Measurements from ENCODE around the gene SNN. TPM values are rescaled to one million over a fixed set of nuclear protein-coding genes. Genes with fewer than 3 reads are reported as not detected.
A peak's percentile ranks its signal among the peaks of the same experiment; 100 is the strongest.

The SNN gene
- total RNA-seq, 2 experiments from 2014 or later: 21.7 to 23.4 TPM

DNA sequence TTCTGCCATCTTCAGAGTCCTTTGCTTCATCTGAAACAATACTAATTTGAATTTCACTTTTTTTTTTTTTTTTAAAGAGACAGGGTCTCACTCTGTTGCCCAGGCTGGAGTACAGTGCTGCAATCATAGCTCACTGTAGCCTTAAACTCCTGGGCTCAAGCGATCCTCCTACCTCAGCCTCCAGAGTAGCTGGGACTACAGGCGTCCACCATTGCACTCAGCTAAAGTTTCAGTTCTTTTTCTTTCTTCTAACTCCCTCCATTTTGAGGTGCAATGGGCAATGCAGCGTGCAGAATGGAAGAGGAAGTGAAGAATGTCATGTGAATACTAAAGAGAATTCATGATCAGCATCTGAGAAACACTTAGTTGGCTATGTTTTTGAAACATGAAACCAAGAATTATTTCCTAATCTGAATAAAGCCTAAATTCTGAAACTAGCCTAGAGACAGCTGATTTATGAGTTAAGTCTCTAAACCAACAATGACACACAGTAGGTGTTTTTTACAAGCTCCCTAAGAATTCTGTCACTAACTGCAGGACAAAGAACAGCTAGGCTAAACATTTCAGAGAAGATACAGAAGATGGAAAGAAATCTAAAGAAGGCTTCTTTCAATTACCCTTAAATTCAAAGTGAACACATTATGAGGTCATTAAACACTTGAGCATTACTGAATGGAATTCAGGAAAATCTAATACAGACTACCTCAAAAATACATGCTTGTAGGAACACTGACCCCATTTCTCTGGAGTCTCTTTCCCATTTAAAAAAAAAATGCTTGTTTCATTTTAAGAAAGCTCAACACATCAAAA, 21.0 kb downstream of the SNN start:
- Mint-ChIP-seq H3K27me3 (no peaks in the 10 kb centered on the region), H3K4me1 (peaks cover 17% of the 10 kb centered on the region), H3K9me3 (no peaks in the 10 kb centered on the region), H3K27ac (peak overlapping the region; percentile 68), H3K36me3 (ENCODE audit: low read depth) (peaks cover 61% of the 10 kb centered on the region), H3K4me3 (no peak overlapping the region)
- no peak for DNase-seq
- ChIA-PET CTCF (interaction anchor here (0.6 to 2.2 kb wide), 11 partner anchors 9 to 481 kb away, joined by 3 to 9 read pairs (median 4); no protein-coding TSS in a partner anchor), POLR2A (interaction anchor here (0.7 kb wide), 1 partner anchor 180 kb away, joined by 12 read pairs; no protein-coding TSS in a partner anchor)

DNA sequence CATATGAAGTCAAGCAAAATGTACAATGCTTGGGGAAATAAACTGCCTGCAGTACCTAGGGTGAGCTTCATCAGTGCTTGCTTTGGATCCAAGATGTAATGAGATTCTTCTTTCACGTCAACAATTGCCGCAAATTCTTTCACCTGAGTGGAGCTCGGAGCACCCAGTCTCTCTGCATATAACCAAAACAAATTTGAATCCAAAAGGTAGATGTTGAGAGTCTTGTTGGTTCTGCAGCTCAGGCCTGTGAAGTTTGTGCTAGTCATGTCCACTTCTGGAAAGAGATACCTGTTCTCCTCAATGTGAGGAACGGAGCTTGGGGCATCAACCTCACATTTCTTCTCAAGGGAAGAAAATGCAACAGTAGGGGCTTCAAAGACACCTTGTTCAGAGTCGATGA, 23.0 kb downstream of the SNN start:
- Mint-ChIP-seq H3K36me3 (ENCODE audit: low read depth) (peaks cover 65% of the 10 kb centered on the region), H3K27me3 (no peaks in the 10 kb centered on the region), H3K9me3 (no peaks in the 10 kb centered on the region), H3K4me1 (peaks cover 28% of the 10 kb centered on the region), H3K27ac (no peak overlapping the region), H3K4me3 (no peak overlapping the region)
- ChIA-PET CTCF (interaction anchor here (1.0 kb wide), 1 partner anchor 209 kb away, joined by 3 read pairs; no protein-coding TSS in a partner anchor), POLR2A (no interaction called here)
- DNase-seq: no peak

DNA sequence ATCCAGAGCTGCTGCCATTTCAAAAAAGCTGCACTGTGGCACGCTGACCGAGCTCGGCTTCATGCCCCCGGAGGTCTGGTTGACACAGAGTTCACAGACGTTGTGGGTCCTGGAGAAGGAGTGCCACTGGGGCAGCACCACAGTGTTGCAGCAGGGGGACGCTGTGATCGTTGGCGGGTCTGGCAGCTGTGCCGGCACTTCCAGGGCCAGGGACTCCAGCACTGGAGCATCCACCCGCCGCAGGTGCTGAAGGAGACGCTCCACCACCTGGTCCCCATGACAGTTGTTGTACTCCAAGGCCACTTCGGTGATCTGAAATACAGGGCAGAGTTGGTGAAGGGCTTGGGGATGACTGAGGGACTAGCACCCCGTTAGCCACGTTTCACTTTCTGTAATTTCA, 23.5 kb downstream of the SNN start:
- H3K9me3 Mint-ChIP-seq: no peaks in the 10 kb centered on the region
- H3K27me3 Mint-ChIP-seq: no peaks in the 10 kb centered on the region
- ChIA-PET CTCF (interaction anchor here (1.0 kb wide), 1 partner anchor 209 kb away, joined by 3 read pairs; no protein-coding TSS in a partner anchor), POLR2A (no interaction called here)
- H3K36me3 Mint-ChIP-seq (ENCODE audit: low read depth): peaks cover 65% of the 10 kb centered on the region
- H3K4me1 Mint-ChIP-seq: peaks cover 33% of the 10 kb centered on the region
- no peak overlapping the region for H3K27ac Mint-ChIP-seq
- no peak overlapping the region for H3K4me3 Mint-ChIP-seq
- no peak for DNase-seq

DNA sequence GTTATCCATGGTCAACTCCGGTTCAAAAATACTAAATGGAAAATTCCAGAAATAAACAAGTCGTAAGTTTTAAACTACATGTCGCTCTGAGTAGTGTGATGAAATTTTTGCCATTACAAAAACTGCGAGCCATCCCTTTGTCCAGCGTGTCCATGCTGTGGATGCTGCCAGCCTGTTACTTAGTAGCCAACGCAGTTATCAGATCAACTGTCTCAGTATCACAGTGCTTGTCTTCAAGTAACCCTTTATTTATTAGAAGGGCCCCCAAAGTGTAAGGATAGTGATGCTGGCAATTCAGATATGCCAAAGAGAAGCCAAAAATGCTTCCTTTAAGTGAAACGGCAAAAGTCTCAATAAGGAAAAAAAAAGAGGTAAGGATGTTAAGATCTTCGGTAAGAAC, 23.9 kb downstream of the SNN start:
- Mint-ChIP-seq H3K4me1 (peaks cover 37% of the 10 kb centered on the region), H3K36me3 (ENCODE audit: low read depth) (peaks cover 65% of the 10 kb centered on the region)

DNA sequence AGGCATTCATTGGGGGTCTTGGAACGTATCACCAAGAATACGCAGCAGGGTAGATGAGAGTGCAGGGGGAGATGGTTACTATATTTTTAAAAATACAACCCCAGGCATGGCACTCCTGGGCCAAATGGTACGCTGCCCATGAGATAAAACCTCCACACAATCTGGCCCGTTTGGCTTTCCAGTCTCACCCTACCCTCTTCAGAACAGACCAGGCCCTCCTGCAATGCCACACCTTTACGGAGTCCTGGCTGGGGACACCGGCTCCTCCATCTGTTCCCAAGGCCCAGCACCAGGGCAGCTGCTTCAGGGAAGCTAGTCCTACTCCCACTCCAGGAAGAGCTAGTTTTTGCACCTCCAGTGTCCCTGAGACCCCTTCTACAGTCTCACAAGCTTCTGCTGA, 24.4 kb downstream of the SNN start:
- Mint-ChIP-seq H3K36me3 (ENCODE audit: low read depth) (peaks cover 65% of the 10 kb centered on the region), H3K4me1 (peaks cover 41% of the 10 kb centered on the region), H3K27ac (peak overlapping the region; percentile 51), H3K9me3 (no peaks in the 10 kb centered on the region), H3K27me3 (no peaks in the 10 kb centered on the region), H3K4me3 (no peak overlapping the region)
- DNase-seq: no peak
- ChIA-PET CTCF (interaction anchor here (1.0 kb wide), 1 partner anchor 21 kb away, joined by 3 read pairs; no protein-coding TSS in a partner anchor), POLR2A (no interaction called here)

More for the DNA sequence above, 23.9 kb downstream of the SNN start:
- Mint-ChIP-seq H3K27ac (no peak overlapping the region), H3K4me3 (no peak overlapping the region), H3K27me3 (no peaks in the 10 kb centered on the region), H3K9me3 (no peaks in the 10 kb centered on the region)
- no peak for DNase-seq
- ChIA-PET CTCF (no interaction called here), POLR2A (no interaction called here)

DNA sequence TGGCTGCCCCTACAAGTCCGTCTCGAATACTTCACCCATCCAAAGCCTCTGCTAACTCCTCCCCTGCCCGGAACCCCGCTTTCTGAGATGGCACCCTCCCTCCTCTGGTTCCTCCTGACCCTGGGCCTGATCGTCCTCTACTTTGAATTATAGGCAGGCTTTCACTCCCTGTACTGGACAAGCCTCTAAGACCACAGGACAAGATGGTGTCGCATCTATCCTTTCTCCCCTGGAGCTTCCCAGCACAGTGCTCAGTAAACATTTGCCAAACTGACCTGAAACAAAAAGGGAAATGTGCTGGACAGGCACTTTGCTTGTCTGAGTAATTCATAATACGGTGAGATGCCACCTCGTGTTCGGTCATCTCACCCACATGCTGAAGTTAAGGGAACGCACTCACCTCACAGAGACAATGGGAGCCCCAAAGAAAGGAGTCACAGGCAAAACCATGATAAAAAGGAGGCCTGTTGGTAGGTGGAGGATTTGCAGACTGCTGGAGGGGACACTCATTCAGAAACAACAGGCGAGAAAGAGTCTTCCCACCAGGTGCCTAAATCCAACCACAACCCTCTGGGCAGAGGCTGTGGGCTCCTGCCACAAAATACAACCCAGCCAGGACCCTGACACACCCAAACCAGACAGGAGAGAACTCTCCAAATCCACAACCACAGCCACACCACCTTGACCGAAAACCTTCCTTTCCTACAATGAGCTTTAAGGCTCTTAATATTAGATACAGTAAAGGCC, 28.2 kb downstream of the SNN start:
- Mint-ChIP-seq H3K36me3 (ENCODE audit: low read depth) (peaks cover 61% of the 10 kb centered on the region), H3K4me3 (no peak overlapping the region), H3K27ac (peak overlapping the region; percentile 75), H3K4me1 (peaks cover 49% of the 10 kb centered on the region), H3K27me3 (no peaks in the 10 kb centered on the region), H3K9me3 (no peaks in the 10 kb centered on the region)
- POLR2A ChIA-PET: no interaction called here
- DNase-seq: no peak
- CTCF ChIA-PET: no interaction called here

DNA sequence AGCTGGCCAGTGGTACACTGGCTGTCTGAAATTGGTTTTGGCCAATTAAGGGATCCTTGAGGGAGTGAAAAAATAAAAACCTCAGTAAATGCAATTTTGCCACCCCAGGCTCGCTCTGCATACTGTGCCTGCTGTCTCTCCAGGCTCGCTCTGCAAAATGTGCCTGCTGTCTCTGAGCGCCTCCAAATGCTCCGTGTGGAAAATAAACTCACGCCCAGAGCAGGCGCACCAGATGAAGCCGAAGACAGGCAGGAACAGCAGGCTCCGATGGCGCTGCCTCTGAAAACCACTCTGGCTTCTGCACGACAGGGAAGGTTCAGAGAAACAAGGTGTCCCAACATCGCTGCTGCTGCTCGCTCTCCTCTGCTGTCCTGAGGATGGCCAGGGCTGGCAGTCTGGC, 29.1 kb downstream of the SNN start:
- Mint-ChIP-seq H3K4me1 (peaks cover 52% of the 10 kb centered on the region), H3K27me3 (no peaks in the 10 kb centered on the region), H3K4me3 (no peak overlapping the region), H3K36me3 (ENCODE audit: low read depth) (peaks cover 58% of the 10 kb centered on the region), H3K27ac (peak overlapping the region; percentile 75), H3K9me3 (no peaks in the 10 kb centered on the region)
- DNase-seq: no peak
- CTCF ChIA-PET: interaction anchor here (1.4 to 1.7 kb wide), 2 partner anchors 18 to 165 kb away, joined by 3 to 4 read pairs; no protein-coding TSS in a partner anchor
- POLR2A ChIA-PET: no interaction called here

DNA sequence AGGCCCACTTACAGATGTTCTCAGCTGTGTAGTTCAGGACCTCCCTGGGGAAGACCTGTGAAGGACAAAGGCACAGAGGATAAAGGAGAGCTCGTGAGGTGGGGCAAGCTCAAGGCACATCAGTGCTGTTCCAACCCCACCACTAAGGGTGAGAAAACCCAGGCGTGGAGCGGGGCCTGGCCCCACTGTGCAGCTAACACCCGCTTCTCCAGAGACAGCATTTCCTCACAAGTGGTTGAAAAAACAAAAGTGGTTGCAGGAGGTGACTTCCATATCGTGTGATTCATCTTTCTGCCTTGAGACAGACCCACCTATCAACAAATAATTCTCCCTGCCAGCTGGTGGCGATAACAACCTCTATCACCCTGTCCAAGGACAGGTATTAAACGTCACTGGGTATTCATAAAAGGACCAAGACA, 30.0 kb downstream of the SNN start:
- H3K4me3 Mint-ChIP-seq: no peak overlapping the region
- no peaks in the 10 kb centered on the region for H3K9me3 Mint-ChIP-seq
- DNase-seq: peak; percentile 32
- no peaks in the 10 kb centered on the region for H3K27me3 Mint-ChIP-seq
- ChIA-PET POLR2A (interaction anchor here (0.5 kb wide), 1 partner anchor 20 kb away, joined by 3 read pairs; no protein-coding TSS in a partner anchor), CTCF (interaction anchor here (0.9 to 1.7 kb wide), 5 partner anchors 9 to 746 kb away, joined by 3 to 5 read pairs (median 3); no protein-coding TSS in a partner anchor)
- H3K4me1 Mint-ChIP-seq: peaks cover 52% of the 10 kb centered on the region
- H3K36me3 Mint-ChIP-seq (ENCODE audit: low read depth): peaks cover 56% of the 10 kb centered on the region
- peak overlapping the region; percentile 25 for H3K27ac Mint-ChIP-seq

DNA sequence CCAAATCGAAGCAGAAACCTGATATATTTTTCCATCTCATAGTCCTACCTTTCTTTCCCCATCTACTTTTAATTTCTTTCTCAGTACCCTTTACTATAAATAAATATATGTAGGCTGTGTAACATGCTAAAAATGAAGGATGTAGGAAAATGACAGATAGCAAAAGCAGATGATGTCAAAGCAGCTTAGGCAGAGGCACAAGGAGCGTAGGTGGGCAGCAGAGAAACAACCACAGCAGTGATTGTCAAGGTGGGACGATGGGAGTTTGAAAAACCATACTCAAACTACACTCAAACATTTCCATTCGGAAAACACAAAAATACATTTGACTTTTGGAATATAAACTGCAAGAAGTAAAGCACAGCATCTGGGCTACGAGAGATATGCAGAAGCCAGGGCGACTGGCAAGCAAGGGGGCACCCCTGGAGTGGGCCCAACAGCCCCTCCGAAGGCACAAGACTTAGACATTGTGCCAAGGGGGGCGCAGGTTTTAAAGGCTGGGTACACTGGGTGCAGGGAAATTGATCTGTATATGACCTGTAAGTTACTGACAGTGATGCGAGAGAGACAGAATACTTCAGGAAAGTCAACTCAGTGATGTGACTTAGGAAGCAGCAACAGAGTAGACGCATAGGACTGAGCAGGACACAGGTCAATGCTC, 31.1 kb downstream of the SNN start:
- peaks cover 54% of the 10 kb centered on the region for H3K4me1 Mint-ChIP-seq
- ChIA-PET POLR2A (no interaction called here), CTCF (interaction anchor here (1.5 kb wide), 1 partner anchor 20 kb away, joined by 3 read pairs; no protein-coding TSS in a partner anchor)
- no peaks in the 10 kb centered on the region for H3K27me3 Mint-ChIP-seq
- H3K9me3 Mint-ChIP-seq: no peaks in the 10 kb centered on the region
- no peak overlapping the region for H3K4me3 Mint-ChIP-seq
- H3K36me3 Mint-ChIP-seq (ENCODE audit: low read depth): peaks cover 65% of the 10 kb centered on the region
- H3K27ac Mint-ChIP-seq: peak overlapping the region; percentile 37
- DNase-seq: no peak

DNA sequence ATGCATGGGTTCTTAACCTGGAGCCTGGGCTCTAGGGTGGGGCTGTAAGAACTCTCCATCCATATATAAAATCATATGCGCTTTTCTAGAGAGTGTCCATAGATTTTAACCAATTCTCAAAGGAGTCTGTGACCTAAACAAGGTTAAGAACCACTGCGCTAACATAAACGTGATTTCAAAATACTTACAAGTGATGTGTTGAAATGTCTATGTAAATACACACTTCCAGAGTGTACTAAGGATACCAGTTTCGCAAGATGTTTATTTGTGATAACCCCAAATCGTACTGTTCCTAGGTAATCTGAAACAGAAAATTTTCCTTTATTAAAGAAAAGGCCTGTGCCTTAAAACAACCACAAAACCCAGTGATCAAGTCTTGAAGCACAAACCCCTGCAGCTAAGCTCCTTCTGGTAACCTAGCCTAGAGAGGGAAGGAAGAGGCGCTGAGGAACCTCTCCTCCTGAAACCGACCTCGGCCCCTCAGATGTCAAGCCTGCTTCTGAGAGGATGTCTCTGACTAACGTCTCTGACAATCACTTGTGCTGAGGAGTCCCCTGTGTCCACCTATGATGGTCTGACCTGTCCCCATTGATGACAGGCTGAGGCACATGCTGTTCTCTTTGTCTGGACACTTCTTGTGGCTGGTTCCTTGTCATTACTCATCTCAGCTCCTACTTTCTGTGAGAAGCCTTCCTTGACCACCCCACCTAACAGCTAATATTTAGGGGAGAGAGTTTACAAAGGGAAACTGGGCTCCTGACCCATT, 32.2 kb downstream of the SNN start:
- Mint-ChIP-seq H3K4me3 (no peak overlapping the region), H3K36me3 (ENCODE audit: low read depth) (peaks cover 69% of the 10 kb centered on the region), H3K27me3 (no peaks in the 10 kb centered on the region), H3K4me1 (peaks cover 52% of the 10 kb centered on the region), H3K27ac (no peak overlapping the region), H3K9me3 (no peaks in the 10 kb centered on the region)
- DNase-seq: no peak
- CTCF ChIA-PET: interaction anchor here (0.5 kb wide), 1 partner anchor 439 kb away, joined by 3 read pairs; no protein-coding TSS in a partner anchor
- POLR2A ChIA-PET: no interaction called here

DNA sequence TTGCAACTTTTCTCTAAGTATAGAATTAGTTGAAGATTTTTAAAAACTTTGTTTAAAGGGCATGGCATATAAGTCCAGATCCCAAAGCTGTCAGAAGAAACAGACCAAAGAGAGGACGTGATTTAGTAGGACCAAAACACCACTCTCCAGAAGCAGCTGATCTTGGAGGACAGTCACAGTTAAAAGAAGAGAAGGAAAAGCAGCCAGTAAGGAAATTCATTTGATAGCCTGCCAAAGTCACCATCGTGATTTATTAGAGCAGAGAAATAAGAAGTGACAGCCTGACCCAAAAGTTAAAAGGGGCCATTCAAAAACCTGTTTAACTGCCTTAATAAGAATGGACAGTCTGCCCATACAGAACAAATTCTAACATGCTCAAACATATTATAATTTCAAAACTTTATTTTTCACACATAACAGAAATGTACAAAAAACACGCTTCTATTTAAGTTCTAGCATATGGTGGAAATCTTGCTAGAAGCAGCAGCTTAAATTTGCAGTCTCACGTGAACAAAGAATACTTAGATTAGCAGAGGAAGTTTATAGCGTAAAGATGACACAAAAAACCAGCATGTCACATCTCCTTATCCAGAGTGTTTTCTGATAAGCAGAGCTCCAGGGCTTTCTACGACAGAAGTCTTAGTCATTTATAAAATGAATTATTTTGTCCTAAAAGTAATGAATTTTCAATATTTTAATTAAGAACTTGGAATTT, 37.2 kb downstream of the SNN start:
- H3K4me1 Mint-ChIP-seq: peaks cover 12% of the 10 kb centered on the region
- H3K36me3 Mint-ChIP-seq (ENCODE audit: low read depth): peaks cover 49% of the 10 kb centered on the region
- POLR2A ChIA-PET: no interaction called here

More for the DNA sequence above, 37.2 kb downstream of the SNN start:
- DNase-seq: no peak
- H3K27me3 Mint-ChIP-seq: no peaks in the 10 kb centered on the region
- H3K27ac Mint-ChIP-seq: no peak overlapping the region
- H3K9me3 Mint-ChIP-seq: no peaks in the 10 kb centered on the region
- no peak overlapping the region for H3K4me3 Mint-ChIP-seq
- CTCF ChIA-PET: no interaction called here

Data from activated CD4-positive, alpha-beta T cell treated with anti-CD3 and anti-CD28 coated beads, Interleukin-2, amount 10 ng/mL, durations not matched to agents 7 days and 5 days (primary cell).